Activated CD8-positive, alpha-beta memory T cell treated with anti-CD3 and anti-CD28 coated beads, Interleukin-2, amount 10 ng/mL, durations not matched to agents 7 days and 5 days (primary cell): ENCODE results near the gene LRRC46. TPM values are rescaled to one million over a fixed set of nuclear protein-coding genes. Genes with fewer than 3 reads are reported as not detected.

Experiments used
- ATAC-seq: fragments of 150-1000 bp; cut with Tn5 transposase; one replicate; pipeline ENCODE4 v1.10.0; 2021; ENCODE audit warnings: moderate library complexity
- CTCF ChIA-PET: fragments of 350-600 bp; sonication (Branson Sonifier 250); formaldehyde crosslinking; loops from one replicate; lab custom pipeline; 2021; ENCODE audit warnings: antibody characterized with exemption; lab: Charles Lee
- DNase-seq: peaks from one replicate; pipeline ENCODE4 v3.0.0-alpha.2; 2020
- H3K27ac Mint-ChIP-seq: one replicate; pipeline ENCODE4 v1.8.0; 2021; ENCODE audit warnings: mild to moderate bottlenecking, mixed read lengths
- H3K27me3 Mint-ChIP-seq: one replicate; pipeline ENCODE4 v1.8.0; 2021; ENCODE audit warnings: mixed read lengths
- H3K36me3 Mint-ChIP-seq: one replicate; pipeline ENCODE4 v1.8.0; 2021; ENCODE audit warnings: mild to moderate bottlenecking, mixed read lengths
- H3K4me1 Mint-ChIP-seq: one replicate; pipeline ENCODE4 v1.8.0; 2021; ENCODE audit warnings: mixed read lengths
- H3K4me3 Mint-ChIP-seq: one replicate; pipeline ENCODE4 v1.8.0; 2021; ENCODE audit warnings: mild to moderate bottlenecking, moderate library complexity, mixed read lengths
- H3K9me3 Mint-ChIP-seq: one replicate; pipeline ENCODE4 v1.8.0; 2022; ENCODE audit warnings: low read depth, mixed read lengths
- total RNA-seq, 2 experiments: library from RNA; stranded (reverse); gene quantifications; one replicate each; pipeline ENCODE4 v1.2.3, GENCODE V29; 2021

The LRRC46 gene
- total RNA-seq, 2 experiments from 2014 or later = 0.14 to 0.44 TPM

DNA sequence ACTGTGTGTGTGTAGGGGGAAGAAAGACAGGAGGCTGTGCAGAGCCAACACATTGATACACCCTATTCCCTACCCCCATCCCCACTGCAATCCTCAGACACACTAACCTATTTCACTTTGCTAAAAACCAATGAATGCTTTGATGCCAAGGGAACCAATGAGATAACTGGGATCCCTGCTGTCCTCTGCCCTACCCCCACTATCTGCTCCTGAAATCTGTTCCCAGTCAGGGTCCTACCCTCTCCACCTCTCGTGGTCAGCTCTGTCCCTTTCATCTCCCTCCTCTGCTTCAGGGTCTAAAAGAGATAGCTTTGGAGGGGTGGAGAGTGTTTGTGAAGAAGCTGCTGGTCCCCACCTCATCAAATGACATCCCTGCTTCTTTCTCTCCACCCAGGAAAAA, 38.6 kb downstream of the LRRC46 start:
- H3K36me3 Mint-ChIP-seq = no peaks in the 10 kb centered on the region
- no peak overlapping the region for H3K4me3 Mint-ChIP-seq
- DNase-seq (no peak), ATAC-seq (no peak)
- H3K4me1 Mint-ChIP-seq = peaks cover 2% of the 10 kb centered on the region
- H3K27ac Mint-ChIP-seq = no peak overlapping the region
- peaks cover 53% of the 10 kb centered on the region for H3K27me3 Mint-ChIP-seq
- H3K9me3 Mint-ChIP-seq = no peaks in the 10 kb centered on the region
- CTCF ChIA-PET = interaction anchor here (1.1 to 2.7 kb wide), 3 partner anchors 10 to 28 kb away, joined by 3 to 8 read pairs (median 3); partner anchors contain the start of gene SCRN2

DNA sequence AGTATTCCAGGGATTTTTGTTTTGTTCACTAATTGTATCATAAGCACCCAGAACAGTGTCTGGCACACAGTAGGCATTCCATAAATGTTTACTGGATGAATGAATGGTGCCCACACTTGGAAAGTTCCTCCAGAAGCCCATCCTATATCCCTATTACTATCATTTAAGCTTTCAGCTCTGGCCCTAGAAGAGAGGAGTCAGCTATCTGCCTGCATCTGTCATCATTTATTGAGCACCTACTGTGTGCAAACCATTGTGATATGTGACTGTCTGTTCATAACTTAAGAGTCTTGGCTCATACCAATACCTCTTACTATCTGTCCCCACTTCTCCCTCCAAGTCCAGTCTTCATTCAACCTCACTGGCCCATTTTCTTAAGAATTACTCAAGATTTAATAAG, 39.6 kb downstream of the LRRC46 start:
- Mint-ChIP-seq H3K4me3 (no peak overlapping the region), H3K27me3 (peaks cover 58% of the 10 kb centered on the region), H3K36me3 (no peaks in the 10 kb centered on the region), H3K27ac (no peak overlapping the region), H3K9me3 (no peaks in the 10 kb centered on the region), H3K4me1 (no peaks in the 10 kb centered on the region)
- ATAC-seq (no peak), DNase-seq (no peak)
- CTCF ChIA-PET = interaction anchor here (1.1 to 2.7 kb wide), 3 partner anchors 11 to 29 kb away, joined by 3 to 8 read pairs (median 3); partner anchors contain the start of gene SCRN2

DNA sequence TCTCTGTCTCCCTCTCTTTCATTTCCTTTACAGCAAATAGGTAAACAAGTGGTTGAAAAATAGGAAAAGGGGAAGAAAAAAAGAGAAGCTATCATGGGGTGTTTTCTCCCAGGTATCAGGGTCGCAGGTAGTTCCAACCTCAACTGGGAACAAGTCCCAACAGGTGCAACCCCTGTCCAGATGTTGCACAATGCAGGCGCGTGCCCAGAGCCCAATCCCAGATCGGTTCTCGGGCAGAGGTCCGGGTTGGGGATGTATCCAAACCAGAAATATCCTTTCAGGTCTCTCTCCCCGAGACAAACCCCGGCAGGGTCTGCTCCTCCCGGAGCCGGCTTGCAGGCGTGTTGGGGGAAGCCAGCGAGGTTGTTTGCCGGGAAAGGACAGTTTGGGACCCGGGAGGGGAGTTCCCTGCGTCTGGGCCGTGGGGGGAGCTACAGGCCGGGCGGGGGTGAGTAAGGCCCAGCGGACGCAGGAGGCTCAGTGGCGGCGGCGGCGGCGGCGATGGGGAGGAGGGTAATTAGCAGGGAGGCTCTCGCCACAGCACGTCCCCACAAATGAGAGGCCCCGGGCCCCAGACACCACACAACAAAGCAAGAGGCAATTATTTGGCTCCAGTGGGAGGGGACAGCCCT, 40.7 kb downstream of the LRRC46 start:
- no peak overlapping the region for H3K27ac Mint-ChIP-seq
- CTCF ChIA-PET = interaction anchor here (0.7 to 2.7 kb wide), 3 partner anchors 19 to 78 kb away, joined by 3 to 8 read pairs (median 3); partner anchors contain the start of gene SCRN2
- ATAC-seq (no peak), DNase-seq (no peak)
- H3K4me3 Mint-ChIP-seq = no peak overlapping the region
- no peaks in the 10 kb centered on the region for H3K9me3 Mint-ChIP-seq
- no peaks in the 10 kb centered on the region for H3K36me3 Mint-ChIP-seq
- H3K27me3 Mint-ChIP-seq = peaks cover 58% of the 10 kb centered on the region
- H3K4me1 Mint-ChIP-seq = no peaks in the 10 kb centered on the region

GRCh38 chr17:47872651-47873161, 41.2 kb downstream of the LRRC46 start:
- H3K27ac Mint-ChIP-seq = no peak overlapping the region
- ATAC-seq (no peak), DNase-seq (no peak)

DNA sequence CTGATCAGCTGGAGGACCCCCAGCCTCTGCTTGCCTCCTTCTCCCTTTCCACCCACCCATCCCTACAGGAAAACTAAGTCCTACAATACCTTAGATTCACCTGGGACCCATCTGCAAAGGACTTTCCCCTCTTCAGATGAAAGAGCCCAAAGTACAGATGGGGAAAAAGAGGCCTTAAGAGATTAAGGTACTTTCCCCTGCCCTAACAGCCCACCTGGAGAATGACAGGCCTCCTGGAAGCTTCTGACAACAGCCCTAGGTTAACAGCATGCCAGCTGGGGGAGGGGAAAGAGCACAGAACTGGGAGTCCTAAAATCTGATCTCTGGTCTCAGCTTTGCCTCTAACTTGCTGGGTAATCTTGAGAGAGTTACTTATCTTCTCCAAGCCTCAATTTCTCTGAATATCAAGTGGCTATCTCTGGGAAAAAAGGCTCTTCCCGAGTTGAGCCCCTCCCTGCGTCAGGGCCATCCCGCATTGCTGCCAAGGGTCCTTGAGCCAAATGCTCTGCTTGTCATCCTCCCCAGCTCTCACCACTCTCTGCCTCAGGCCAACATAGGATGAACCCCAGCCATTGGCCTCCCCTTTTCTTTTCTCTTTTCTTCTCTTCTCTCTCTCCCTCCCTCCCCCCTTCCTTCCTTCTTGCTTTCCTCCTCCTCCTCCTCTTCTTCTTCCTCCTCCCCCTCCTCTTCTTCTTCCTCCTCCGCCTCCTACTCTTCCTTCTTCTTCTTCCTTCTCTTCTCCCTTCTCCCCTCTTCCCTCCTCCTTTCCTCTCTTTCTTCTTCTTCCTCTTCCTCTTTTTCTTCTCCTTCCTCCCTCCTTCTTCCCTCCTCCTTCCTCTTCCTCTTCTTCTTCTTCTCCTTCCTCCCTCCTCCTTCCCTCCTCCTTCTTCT, 42.0 kb downstream of the LRRC46 start:
- H3K4me1 Mint-ChIP-seq = no peaks in the 10 kb centered on the region
- H3K36me3 Mint-ChIP-seq = no peaks in the 10 kb centered on the region
- no peak overlapping the region for H3K27ac Mint-ChIP-seq
- DNase-seq (no peak), ATAC-seq (no peak)
- H3K27me3 Mint-ChIP-seq = peaks cover 66% of the 10 kb centered on the region
- no peaks in the 10 kb centered on the region for H3K9me3 Mint-ChIP-seq
- CTCF ChIA-PET = interaction anchor here (0.6 to 1.5 kb wide), 3 partner anchors 16 to 32 kb away, joined by 3 read pairs; partner anchors contain the start of gene SCRN2
- no peak overlapping the region for H3K4me3 Mint-ChIP-seq

More at GRCh38 chr17:47872651-47873161, 41.2 kb downstream of the LRRC46 start:
- CTCF ChIA-PET = interaction anchor here (1.2 to 2.7 kb wide), 3 partner anchors 17 to 31 kb away, joined by 3 to 8 read pairs (median 3); partner anchors contain the start of gene SCRN2
- Mint-ChIP-seq H3K36me3 (no peaks in the 10 kb centered on the region), H3K4me3 (no peak overlapping the region), H3K9me3 (no peaks in the 10 kb centered on the region), H3K27me3 (peaks cover 61% of the 10 kb centered on the region), H3K4me1 (no peaks in the 10 kb centered on the region)

DNA sequence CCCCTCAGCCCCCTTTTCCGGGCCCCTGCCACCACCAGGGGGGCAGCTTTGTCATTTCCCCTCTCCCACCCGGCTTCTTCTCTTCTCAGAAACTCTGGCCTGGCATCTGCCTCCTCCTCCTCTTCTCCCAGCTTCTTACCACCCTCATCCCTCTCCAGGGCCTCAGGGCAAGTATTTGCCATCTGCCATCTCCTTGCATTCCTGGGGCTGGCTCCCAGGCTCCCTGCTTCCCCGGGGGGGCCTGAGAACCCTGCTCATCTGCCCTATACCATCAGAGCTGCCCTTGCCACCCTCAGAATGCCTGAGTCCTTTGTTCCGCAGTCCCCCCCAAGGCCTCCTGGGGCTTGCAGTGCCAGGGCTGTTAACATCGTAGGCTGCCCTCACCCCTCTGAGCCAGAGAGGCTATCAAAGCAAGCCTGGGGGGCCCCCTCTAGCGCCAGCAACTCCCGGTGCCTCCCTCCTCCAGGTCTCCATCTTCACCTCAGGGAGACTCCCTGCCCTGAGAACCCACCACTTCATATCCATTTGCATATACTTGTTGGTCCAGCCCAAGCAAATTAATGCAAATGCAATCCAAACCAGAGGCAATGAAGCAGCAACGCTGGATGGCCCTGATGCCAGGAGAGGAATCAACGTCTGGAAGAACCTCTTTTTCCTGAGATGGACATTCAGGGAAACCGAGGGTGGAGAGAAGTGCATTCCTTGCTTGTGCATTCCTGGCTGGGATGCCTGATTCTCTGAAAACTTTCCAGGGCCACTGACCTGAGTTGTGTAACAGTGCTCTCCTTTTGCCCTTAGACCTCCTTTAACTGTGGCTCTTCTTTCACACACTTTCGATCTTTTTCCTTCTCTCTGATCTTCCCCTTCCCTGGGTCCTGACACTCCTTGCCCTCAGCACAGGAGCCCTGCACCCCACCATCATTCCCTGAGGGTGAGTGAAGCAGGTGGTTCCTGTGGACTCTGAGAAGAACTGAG, 43.8 kb downstream of the LRRC46 start:
- ATAC-seq (no peak), DNase-seq (no peak)
- H3K36me3 Mint-ChIP-seq = no peaks in the 10 kb centered on the region
- peaks cover 5% of the 10 kb centered on the region for H3K4me1 Mint-ChIP-seq
- no peak overlapping the region for H3K4me3 Mint-ChIP-seq
- peaks cover 66% of the 10 kb centered on the region for H3K27me3 Mint-ChIP-seq
- no peaks in the 10 kb centered on the region for H3K9me3 Mint-ChIP-seq
- no peak overlapping the region for H3K27ac Mint-ChIP-seq
- CTCF ChIA-PET = interaction anchor here (2.4 kb wide), 1 partner anchor 15 kb away, joined by 9 read pairs; no protein-coding TSS in a partner anchor

DNA sequence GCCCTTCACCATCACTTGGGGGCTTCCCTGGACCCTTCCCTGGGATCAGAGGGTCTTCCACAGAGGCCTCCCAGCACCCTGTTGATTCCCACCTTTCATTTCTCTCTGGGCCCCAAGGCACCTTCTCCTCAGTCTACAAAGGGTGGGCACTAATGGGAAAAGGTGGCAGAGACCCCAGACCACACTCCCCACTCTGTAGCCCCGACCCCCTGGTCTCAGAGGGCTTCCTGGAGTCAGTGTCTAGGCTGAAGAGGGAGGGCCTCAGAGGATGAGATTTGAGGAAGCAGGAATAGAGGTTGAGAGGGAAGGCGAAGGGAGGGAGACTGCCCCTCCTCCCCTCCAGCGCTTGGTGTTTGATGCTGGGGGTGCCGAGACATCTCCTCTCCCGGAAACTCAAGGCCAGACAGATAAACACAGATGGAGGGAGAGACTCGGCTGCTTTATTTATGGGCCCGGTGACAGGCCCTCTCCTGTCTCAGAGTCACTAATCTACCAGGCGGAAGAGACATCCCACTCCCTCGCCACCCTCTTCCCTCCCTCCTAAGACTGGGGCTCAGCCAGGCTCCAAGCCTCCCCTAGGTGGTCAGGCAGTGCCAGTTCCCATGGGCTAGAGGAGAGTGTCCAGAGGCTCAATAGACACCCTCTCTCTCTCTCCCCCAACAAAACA, 46.0 kb downstream of the LRRC46 start:
- CTCF ChIA-PET = no interaction called here
- no peak overlapping the region for H3K27ac Mint-ChIP-seq

GRCh38 chr17:47878203-47879027, 46.9 kb downstream of the LRRC46 start:
- no peaks in the 10 kb centered on the region for H3K9me3 Mint-ChIP-seq
- peaks cover 7% of the 10 kb centered on the region for H3K4me1 Mint-ChIP-seq
- ATAC-seq = no peak
- CTCF ChIA-PET = interaction anchor here (1.2 to 1.8 kb wide), 2 partner anchors 31 to 36 kb away, joined by 7 to 8 read pairs; no protein-coding TSS in a partner anchor
- no peak overlapping the region for H3K27ac Mint-ChIP-seq
- no peak for DNase-seq
- peaks cover 45% of the 10 kb centered on the region for H3K27me3 Mint-ChIP-seq
- no peak overlapping the region for H3K4me3 Mint-ChIP-seq
- H3K36me3 Mint-ChIP-seq = no peaks in the 10 kb centered on the region

More for the DNA sequence above, 46.0 kb downstream of the LRRC46 start:
- Mint-ChIP-seq H3K4me3 (no peak overlapping the region), H3K4me1 (peaks cover 7% of the 10 kb centered on the region), H3K27me3 (peaks cover 52% of the 10 kb centered on the region), H3K9me3 (no peaks in the 10 kb centered on the region), H3K36me3 (no peaks in the 10 kb centered on the region)
- ATAC-seq = no peak
- no peak for DNase-seq

DNA sequence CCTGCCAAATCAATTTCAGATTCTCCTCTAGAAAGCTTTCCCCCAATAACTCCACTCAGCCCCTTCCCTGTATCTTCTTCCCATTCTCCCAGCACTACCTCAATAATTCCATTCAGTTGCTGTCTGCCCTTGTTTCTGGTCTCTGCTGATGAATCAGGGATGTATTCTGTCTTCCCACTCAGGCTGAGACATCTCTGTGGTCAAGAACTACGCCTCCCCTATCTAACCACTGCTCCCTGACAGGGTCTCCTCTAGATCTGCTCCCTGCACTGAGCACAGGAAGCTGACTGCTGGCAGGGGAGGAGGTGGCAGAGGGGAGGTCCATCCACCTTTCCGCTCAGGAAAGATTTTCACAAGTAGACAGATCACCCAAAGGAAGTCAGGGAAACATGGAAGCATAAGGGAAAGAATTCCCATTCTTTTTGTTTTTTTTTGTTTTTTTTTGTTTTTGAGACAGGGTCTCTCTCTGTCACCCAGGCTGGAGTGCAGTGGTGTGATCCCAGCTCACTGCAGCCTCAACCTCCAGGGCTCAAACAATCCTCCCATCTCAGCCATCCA, 47.6 kb downstream of the LRRC46 start:
- H3K9me3 Mint-ChIP-seq = no peaks in the 10 kb centered on the region
- CTCF ChIA-PET = interaction anchor here (1.2 to 3.2 kb wide), 3 partner anchors 10 to 36 kb away, joined by 7 to 12 read pairs (median 8); no protein-coding TSS in a partner anchor

DNA sequence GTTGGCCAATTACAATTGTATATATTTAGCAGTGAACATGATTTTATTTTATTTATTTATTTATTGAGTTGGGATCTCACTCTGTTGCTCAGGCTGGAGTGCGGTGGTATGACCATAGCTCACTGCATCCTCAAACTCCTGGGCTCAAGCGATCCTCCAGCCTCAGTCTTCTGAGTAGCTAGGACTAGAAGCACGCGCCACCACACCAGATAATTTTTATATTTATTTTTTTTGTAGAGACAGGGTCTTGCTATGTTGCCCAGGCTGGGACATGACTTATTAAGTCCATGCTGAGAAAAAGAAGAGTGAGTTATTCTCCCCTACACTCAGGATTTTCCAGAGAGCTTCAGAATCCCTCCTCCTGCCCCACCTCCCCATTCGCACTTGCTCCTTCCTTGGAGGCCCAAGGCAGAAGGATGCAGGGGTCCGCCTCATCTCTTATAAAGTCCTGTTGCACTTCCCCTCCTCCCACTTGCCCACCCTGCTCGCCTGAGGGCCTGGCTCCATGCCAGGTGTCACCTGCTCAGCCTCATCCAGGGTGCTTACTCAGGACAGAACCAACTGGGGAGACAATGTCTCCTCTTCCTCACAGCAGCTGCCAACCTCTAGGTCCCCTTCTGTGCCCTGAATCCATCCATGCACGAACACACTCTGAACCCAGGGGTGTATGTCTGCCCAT, 48.4 kb downstream of the LRRC46 start:
- no peak overlapping the region for H3K4me3 Mint-ChIP-seq
- H3K9me3 Mint-ChIP-seq = no peaks in the 10 kb centered on the region
- DNase-seq (no peak), ATAC-seq (no peak)
- H3K27me3 Mint-ChIP-seq = peaks cover 34% of the 10 kb centered on the region
- CTCF ChIA-PET = interaction anchor here (1.2 to 7.4 kb wide), 4 partner anchors 10 to 37 kb away, joined by 7 to 63 read pairs (median 10); partner anchors contain the start of gene SCRN2
- H3K27ac Mint-ChIP-seq = no peak overlapping the region
- no peaks in the 10 kb centered on the region for H3K36me3 Mint-ChIP-seq
- H3K4me1 Mint-ChIP-seq = peaks cover 7% of the 10 kb centered on the region

More for the DNA sequence above, 47.6 kb downstream of the LRRC46 start:
- DNase-seq = no peak
- Mint-ChIP-seq H3K27ac (no peak overlapping the region), H3K27me3 (peaks cover 39% of the 10 kb centered on the region), H3K4me1 (peaks cover 7% of the 10 kb centered on the region), H3K36me3 (no peaks in the 10 kb centered on the region), H3K4me3 (no peak overlapping the region)
- ATAC-seq = no peak
